ENCODE results near the gene AHNAK.

DNA sequence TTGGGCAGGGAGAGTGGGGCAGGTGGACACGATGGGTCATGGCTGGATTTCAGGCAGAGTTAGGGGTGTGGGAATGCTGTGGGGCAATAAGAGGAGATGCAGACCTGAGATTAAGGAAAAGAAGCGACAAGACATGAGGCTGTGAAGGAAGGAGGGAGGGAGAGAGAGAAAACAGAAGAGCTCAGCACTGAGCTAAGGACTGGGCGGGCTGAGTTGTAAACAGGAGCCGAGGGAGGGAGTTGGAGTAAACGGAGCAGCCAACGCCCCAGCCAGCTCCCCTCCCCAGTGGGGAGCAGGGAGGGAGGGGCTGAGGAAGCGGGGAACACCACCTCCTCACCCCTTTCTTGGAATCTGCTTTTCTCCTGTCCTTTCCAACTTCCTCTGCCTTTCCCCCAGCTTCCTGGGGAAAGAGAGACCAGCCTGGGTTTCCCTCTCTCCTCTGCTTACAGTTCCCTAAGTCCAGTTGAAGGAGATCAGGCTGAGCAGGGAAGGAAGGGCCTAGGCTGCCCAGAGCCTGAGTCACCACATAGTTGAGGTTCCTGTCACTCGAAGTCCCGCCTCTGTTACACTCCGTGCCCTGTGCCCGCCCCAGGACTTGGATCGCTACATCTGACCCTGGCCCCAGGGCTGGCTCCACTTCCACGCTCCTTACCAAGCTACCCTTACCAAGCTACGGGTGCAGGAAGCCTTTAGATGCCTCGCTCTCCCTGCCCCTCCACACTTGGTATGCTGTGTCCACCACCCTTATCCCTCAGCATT lies 6.7 kb upstream of the AHNAK start:
- no peak for TF ChIP-seq ZNF565 (CRISPR knock-in tag; conservative IDR thresholded peaks at IDR 0.05; ENCODE audit: low read depth)
- no peak; the same call in 1 of the 2 replicates for TF ChIP-seq TOX (CRISPR knock-in tag; IDR thresholded peaks at IDR 0.05; ENCODE audit: borderline replicate concordance)
- no peak for TF ChIP-seq CSRNP3 (CRISPR knock-in tag; IDR thresholded peaks at IDR 0.05)
- TF ChIP-seq, protein P1, sequence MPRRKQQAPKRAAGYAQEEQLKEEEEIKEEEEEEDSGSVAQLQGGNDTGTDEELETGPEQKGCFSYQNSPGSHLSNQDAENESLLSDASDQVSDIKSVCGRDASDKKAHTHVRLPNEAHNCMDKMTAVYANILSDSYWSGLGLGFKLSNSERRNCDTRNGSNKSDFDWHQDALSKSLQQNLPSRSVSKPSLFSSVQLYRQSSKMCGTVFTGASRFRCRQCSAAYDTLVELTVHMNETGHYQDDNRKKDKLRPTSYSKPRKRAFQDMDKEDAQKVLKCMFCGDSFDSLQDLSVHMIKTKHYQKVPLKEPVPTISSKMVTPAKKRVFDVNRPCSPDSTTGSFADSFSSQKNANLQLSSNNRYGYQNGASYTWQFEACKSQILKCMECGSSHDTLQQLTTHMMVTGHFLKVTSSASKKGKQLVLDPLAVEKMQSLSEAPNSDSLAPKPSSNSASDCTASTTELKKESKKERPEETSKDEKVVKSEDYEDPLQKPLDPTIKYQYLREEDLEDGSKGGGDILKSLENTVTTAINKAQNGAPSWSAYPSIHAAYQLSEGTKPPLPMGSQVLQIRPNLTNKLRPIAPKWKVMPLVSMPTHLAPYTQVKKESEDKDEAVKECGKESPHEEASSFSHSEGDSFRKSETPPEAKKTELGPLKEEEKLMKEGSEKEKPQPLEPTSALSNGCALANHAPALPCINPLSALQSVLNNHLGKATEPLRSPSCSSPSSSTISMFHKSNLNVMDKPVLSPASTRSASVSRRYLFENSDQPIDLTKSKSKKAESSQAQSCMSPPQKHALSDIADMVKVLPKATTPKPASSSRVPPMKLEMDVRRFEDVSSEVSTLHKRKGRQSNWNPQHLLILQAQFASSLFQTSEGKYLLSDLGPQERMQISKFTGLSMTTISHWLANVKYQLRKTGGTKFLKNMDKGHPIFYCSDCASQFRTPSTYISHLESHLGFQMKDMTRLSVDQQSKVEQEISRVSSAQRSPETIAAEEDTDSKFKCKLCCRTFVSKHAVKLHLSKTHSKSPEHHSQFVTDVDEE (CRISPR knock-in tag; IDR thresholded peaks at IDR 0.05) = no peak

Data from SK-N-SH treated with all-trans-retinoic acid at 6 μM for 48 hours (cell line).